Stimulated activated CD4-positive, alpha-beta T cell treated with anti-CD3 and anti-CD28 coated beads, Interleukin-4, amount 100 ng/mL, for 4 hours (primary cell): ENCODE measurements around the gene EHMT1.
"Not testable (repeated sequence)": the region's sequence is repeated elsewhere in the genome, so short reads cannot be mapped to it uniquely, and the experiment has no call there.

ENCODE experiments used
- DNase-seq, 2 experiments: peaks; one replicate each; pipeline ENCODE4 v3.0.0-alpha.2; 2020

The EHMT1 gene

DNA sequence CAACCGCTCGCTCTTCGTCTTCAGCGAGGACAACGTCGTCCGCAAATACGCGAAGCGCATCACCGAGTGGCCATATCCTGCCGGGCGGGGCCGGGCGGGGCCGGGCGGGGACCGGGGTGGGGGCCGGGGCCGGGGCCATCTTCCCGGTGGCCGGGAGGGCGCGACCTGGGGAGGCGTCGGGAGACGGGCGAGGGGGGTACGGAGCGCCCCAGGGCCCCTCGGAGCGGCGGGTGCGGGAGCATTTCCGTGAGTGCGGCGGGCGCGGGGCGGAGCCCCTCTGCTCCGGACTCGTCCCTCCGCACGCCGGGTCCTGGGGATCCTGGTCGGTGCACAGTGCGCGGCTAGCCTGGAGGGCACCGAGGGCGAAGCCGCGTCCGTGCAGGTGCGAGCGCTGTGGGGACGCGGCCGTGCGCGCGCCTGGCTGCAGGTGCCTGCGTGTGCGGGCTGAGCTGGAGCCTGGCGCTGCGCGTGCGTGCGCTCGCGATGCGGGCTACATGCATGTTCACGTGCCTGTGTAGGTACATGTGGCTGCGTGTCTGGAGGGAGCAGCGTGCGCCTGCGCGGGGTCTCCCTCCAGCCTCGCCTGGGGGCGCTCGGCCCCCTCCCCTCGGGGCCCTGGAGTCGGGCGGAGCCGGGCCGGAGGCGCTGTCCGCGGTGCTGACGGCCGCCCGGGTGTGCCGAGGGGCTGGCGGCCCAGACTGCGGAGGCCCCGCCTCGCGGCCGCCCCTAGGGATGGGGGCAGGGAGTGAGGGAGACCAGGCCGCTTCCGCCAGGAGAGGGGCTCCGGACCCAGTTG lies 259.5 kb downstream of the EHMT1 start:
- DNase-seq = peak in 1 of 2 experiments; percentile 31

DNA sequence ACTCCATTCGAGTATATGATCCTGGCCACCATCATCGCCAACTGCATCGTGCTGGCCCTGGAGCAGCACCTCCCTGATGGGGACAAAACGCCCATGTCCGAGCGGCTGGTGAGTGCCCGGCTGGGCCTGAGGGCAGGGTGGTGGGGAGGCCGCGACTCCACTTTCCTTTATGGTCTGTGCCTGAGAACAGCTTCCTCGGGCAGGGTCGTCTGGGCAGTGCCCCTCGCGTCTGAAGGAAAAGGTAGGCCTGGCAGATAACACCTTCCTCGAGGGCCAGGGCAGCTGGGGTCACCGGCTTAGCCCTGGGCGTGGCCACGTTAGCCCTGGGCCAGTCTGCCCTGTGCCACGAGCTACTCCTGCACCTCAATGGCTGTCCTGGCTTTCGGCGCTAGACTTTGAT lies 260.2 kb downstream of the EHMT1 start:
- DNase-seq = no peak

DNA sequence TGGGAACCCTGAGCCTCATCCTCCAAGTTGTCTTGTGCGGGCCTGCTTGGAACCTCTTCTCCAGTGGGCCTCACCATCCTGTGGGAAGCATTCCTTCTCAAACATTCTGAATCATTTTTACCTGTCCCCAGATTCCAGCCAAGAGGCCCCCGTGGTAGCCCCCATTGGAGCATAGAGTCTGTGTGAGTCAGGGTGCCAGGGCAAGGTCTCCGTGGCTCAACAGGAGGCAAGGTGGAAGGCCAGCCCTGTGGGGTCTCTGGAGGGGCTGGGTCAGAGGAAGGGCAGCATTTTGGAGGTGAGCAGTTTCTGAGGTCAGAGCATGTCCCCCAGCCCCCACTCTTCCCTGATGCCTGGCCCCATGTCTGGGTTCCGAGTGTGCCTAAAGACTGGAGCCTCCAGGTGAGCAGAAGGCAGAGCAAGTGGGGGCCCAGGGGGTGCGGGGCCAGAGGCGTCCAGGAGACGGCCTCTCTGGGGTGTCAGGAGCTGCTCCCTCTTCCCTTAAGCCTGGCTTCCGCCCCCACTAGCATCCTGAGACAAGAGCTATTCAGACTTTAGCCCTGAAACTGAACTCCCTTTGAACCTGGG lies 260.9 kb downstream of the EHMT1 start:
- no peak for DNase-seq

DNA sequence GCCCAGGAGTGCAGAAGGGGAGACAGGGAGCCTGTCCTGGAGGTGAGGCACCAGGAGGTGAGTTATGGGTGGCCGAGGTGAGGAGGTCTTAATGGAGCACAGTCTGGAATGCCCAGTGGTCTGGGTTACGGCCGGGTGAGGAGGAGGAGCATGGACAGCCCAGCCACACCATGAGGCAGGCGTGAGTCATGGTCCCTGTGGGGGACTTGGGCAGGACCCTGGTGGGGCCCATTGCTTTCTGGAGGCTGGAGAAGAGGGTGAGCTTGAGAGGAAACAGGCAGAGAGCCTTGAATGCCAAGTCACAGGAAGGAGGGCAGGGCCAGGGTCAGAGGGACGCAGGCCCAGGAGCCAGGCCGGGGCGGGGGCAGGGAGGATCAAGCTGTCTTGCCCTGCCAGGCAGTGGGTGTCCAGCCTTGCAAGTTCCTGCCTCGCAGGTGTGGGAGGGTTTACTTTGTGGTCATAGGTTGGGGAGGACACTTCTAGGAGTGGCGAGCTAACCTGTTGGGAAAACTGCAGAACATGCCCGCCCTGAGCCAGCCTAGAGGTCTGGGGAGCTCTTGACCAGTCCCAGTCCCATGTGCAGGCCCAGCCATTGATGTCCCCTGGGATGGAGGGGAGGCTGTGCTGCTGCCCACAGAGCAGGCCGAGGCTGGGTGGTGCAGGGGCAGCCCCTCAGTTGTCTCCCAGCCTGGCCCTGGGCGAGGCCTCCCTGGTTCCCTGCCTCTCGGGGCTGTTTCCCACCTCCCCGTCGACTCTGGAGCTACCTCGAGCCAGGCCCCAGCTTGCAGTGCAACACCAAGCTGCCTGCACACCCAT lies 261.6 kb downstream of the EHMT1 start:
- DNase-seq = no peak

GRCh38 chr9:137880976-137881530 lies 262.2 kb downstream of the EHMT1 start:
- DNase-seq = no peak

DNA sequence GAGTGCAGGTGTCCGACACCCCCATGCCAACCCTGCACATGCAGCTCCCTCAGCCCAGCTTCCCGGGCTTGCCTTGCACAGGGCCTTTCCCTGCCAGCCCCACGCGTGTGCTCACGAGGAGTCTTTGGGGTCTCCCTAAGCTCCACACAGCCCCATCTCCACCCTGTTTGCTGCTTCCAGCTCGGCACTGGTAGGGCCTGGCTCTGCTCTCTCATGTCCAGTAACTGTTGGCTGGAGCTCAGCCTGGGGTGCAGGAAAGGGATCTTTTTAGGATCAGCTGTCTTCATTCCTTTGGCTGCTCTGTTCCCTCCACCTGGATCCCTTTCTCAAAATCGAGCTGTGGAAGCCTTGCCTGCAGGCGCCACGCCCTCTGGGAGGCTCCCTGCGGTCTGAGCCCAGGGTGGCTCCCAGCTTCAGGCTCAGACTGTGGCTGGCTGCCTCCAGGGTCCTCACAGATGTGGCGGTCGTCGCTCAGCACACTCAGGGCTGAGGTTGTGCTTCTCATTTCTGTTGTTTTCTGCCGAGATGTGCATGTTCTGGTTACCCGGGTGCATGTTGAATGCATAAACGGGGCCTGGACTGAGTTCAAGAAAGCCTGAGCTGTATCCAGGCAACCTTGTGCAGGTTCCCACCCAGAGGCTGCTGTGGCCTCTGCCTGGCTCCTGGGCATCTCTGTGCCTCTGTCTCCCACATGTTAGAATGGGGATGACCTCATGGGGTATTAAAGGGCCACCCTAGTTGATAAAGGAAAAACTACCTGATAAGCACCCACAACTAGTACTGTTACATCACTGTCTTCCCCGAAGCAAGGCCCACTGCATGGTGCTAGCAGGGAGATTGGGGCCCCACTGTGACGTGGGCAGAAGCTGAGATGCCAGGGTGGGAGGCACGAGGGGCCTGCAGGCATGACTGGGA lies 263.0 kb downstream of the EHMT1 start:
- DNase-seq = no peak

GRCh38 chr9:137882506-137882821 lies 263.7 kb downstream of the EHMT1 start:
- no peak for DNase-seq

- DNase-seq = not testable (repeated sequence)
Observed at GRCh38 chr9:137883977-137884376, 265.2 kb downstream of the EHMT1 start.

- not testable (repeated sequence) for DNase-seq
Observed at GRCh38 chr9:137884547-137884946, 265.7 kb downstream of the EHMT1 start.

- DNase-seq = not testable (repeated sequence)
Observed at GRCh38 chr9:137885121-137885520, 266.3 kb downstream of the EHMT1 start.
